A549 treated with RU486 at 1 μM for 4 hours (cell line): ENCODE measurements around the gene PROK2. TPM values are rescaled to one million over a fixed set of nuclear protein-coding genes. Genes with fewer than 3 reads are reported as not detected.

ENCODE experiments used
- total RNA-seq: library from RNA; stranded (reverse); fragments of 200-300 nt; extraction: Qiagen RNA extraction; gene quantifications from 5 replicates; pipeline ENCODE4 v1.2.3, GENCODE V29; 2022; ENCODE audit warnings: low read depth

The PROK2 gene, protein sequence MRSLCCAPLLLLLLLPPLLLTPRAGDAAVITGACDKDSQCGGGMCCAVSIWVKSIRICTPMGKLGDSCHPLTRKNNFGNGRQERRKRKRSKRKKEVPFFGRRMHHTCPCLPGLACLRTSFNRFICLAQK
- not detected in 5 replicates for total RNA-seq

DNA sequence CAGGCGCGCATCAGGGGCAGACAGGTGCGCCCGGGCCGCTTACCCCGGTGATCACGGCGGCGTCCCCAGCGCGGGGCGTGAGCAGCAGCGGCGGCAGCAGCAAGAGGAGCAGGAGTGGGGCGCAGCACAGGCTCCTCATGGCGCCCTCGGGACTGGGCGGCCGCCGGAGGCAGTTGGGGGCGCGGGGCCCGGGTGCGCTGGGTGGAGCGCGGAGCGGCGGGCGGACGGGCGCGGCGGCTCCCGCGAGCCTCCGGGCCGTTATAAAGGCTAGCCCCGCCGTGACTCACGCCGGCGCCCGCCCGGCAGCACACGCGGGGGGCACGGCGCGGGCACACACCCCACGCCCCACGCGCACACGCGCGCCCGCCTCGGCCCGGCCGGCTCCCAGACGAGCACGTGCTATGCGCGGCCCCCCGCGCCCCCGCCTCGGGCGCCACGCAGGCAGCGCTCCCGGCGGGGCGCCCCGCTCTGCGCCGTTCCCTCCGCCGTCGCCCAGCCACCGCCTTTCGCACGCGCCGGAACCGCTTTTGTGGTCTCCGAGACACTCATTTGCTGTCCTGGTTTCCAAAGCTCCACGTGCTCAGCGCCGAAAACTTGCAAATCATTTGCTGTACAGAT, at the start of gene PROK2:
Gene PROK2, minus strand, starts transcription at position 235 of the 618 bp plus-strand sequence. Its CDS starts 96 bp downstream, at position 139.

DNA sequence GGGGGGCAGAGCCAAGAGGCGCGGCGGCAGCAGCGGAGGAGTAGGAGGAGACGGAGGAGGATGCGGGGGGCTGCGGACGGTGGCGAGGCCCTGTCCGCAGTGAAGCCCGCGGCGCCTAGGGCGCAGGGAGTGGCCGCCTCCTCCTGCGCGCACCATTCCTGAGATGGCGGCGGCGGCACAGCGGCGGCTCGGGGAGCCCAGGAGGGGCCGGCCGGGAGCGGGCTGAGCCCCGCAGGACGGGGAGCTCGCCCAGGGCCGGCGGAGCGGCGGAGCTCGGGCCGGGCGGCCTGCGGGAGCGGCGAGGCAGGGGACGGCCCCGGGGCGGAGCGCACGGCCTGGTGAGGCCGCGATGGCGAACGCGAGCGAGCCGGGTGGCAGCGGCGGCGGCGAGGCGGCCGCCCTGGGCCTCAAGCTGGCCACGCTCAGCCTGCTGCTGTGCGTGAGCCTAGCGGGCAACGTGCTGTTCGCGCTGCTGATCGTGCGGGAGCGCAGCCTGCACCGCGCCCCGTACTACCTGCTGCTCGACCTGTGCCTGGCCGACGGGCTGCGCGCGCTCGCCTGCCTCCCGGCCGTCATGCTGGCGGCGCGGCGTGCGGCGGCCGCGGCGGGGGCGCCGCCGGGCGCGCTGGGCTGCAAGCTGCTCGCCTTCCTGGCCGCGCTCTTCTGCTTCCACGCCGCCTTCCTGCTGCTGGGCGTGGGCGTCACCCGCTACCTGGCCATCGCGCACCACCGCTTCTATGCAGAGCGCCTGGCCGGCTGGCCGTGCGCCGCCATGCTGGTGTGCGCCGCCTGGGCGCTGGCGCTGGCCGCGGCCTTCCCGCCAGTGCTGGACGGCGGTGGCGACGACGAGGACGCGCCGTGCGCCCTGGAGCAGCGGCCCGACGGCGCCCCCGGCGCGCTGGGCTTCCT, 31.0 kb downstream of the PROK2 start, which contains the start of gene GPR27:
Gene GPR27, plus strand, starts transcription at position 155 of the 909 bp plus-strand sequence. Its CDS starts 195 bp downstream, at position 350.

DNA sequence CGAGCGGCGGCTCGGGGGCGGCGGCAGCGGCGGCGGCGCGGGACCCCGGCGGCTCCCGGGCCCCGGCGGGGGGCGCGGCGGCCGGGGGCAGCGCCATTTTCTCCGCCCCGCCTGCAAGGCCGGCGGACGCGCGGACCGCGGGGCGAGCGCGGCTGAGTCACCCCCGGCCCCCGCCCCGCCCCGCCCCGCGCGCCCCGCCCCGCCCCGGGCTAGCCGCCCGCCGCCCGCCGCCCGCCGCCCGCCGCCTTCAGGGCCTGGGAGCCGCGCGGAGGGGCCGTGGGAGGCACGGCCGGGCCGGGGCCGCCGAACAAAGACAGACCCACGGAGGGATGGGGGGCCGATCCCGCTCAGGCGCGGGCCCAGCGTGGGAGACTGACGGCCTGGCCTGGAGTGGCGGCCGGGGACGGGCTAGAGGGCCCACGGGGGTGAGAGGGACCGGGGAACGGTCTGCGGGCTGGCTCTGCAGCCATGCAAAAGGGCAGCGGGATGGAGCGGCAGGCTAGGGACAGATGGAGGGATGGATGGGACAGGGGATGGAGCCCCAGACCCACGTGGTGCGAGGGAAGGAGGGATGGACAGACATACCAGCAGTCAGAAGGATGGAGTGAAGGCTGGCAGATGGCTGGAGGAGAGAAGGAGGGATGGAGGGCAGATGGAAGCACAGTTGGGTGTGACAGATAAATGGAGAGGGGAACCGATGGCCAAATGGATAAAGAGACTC, 59.5 kb downstream of the PROK2 start, which contains the start of gene EIF4E3:
Gene EIF4E3, minus strand, starts transcription at position 132 of the 721 bp plus-strand sequence. Its CDS starts 35 bp downstream, at position 97.

Other genes with a start within 250 kb of the PROK2 start
- 7.3 to 12.0 TPM (median 9.5 TPM) in 5 replicates for gene FOXP1, start 201.4 kb downstream of the PROK2 start, total RNA-seq
- gene EIF4E3, start 59.7 kb downstream of the PROK2 start, total RNA-seq, result 1.6 to 3.8 TPM (median 3.7 TPM) in 5 replicates
- 2.1 to 3.8 TPM (median 3.5 TPM) in 5 replicates for gene GPR27, start 31.3 kb downstream of the PROK2 start, total RNA-seq